Measurements from ENCODE around the gene MROH7. TPM values are rescaled to one million over a fixed set of nuclear protein-coding genes. Genes with fewer than 3 reads are reported as not detected.

The MROH7 gene
- total RNA-seq, 2 donors from 2014 or later, result 3.7 to 5.5 TPM

GRCh38 chr1:54671985-54672608, 30.5 kb downstream of the MROH7 start:
- TF ChIP-seq CTCF (IDR thresholded peaks at IDR 0.05), result peak; percentile 77

GRCh38 chr1:54678776-54679643, 37.4 kb downstream of the MROH7 start:
- H3K27ac ChIP-seq, result no peak overlapping the region
- no peaks in the 10 kb centered on the region for H3K9me3 ChIP-seq
- TF ChIP-seq CTCF (IDR thresholded peaks at IDR 0.05), result no peak
- no peaks in the 10 kb centered on the region for H3K27me3 ChIP-seq
- H3K9ac ChIP-seq (ENCODE audit: low read depth in 2 of 2, low read length in 2 of 2), result no peak overlapping the region
- no peaks in the 10 kb centered on the region for H3K4me1 ChIP-seq
- intact Hi-C loops (cut with DNase I), result no loop called here
- H3K36me3 ChIP-seq, result no peaks in the 10 kb centered on the region
- H3K4me3 ChIP-seq, result no peak overlapping the region
- no peak for DNase-seq

More at GRCh38 chr1:54671985-54672608, 30.5 kb downstream of the MROH7 start:
- no peak overlapping the region for H3K4me3 ChIP-seq
- H3K9me3 ChIP-seq, result no peaks in the 10 kb centered on the region
- no peaks in the 10 kb centered on the region for H3K36me3 ChIP-seq
- H3K27me3 ChIP-seq, result no peaks in the 10 kb centered on the region
- intact Hi-C loops (cut with DNase I), result loop anchor here (5.0 kb wide), 1 partner anchor 140 kb away; no protein-coding TSS in a partner anchor
- H3K4me1 ChIP-seq, result no peaks in the 10 kb centered on the region
- H3K9ac ChIP-seq (ENCODE audit: low read depth in 2 of 2, low read length in 2 of 2), result no peak overlapping the region
- H3K27ac ChIP-seq, result no peak overlapping the region
- peak; percentile 75 for DNase-seq

- no peak for DNase-seq
- H3K9ac ChIP-seq (ENCODE audit: low read depth in 2 of 2, low read length in 2 of 2), result no peak overlapping the region
- no peak overlapping the region for H3K4me3 ChIP-seq
- H3K9me3 ChIP-seq, result no peaks in the 10 kb centered on the region
- H3K36me3 ChIP-seq, result no peaks in the 10 kb centered on the region
- H3K4me1 ChIP-seq, result no peaks in the 10 kb centered on the region
- no peaks in the 10 kb centered on the region for H3K27me3 ChIP-seq
- H3K27ac ChIP-seq, result no peak overlapping the region
- intact Hi-C loops (cut with DNase I), result no loop called here
- TF ChIP-seq CTCF (IDR thresholded peaks at IDR 0.05), result no peak
Measured at GRCh38 chr1:54679706-54680105, 38.1 kb downstream of the MROH7 start.

GRCh38 chr1:54680387-54680786, 38.8 kb downstream of the MROH7 start:
- no peak overlapping the region for H3K9ac ChIP-seq (ENCODE audit: low read depth in 2 of 2, low read length in 2 of 2)
- H3K9me3 ChIP-seq, result no peaks in the 10 kb centered on the region
- H3K27ac ChIP-seq, result no peak overlapping the region
- no peak for TF ChIP-seq CTCF (IDR thresholded peaks at IDR 0.05)
- intact Hi-C loops (cut with DNase I), result no loop called here
- DNase-seq, result no peak
- no peaks in the 10 kb centered on the region for H3K27me3 ChIP-seq
- H3K4me3 ChIP-seq, result no peak overlapping the region
- no peaks in the 10 kb centered on the region for H3K36me3 ChIP-seq
- no peaks in the 10 kb centered on the region for H3K4me1 ChIP-seq

- H3K9ac ChIP-seq (ENCODE audit: low read depth in 2 of 2, low read length in 2 of 2), result no peak overlapping the region
- H3K36me3 ChIP-seq, result no peaks in the 10 kb centered on the region
- H3K9me3 ChIP-seq, result no peaks in the 10 kb centered on the region
- no peaks in the 10 kb centered on the region for H3K27me3 ChIP-seq
- no peak overlapping the region for H3K27ac ChIP-seq
- H3K4me3 ChIP-seq, result no peak overlapping the region
- no peaks in the 10 kb centered on the region for H3K4me1 ChIP-seq
- intact Hi-C loops (cut with DNase I), result no loop called here
- no peak for TF ChIP-seq CTCF (IDR thresholded peaks at IDR 0.05)
- DNase-seq, result no peak
Measured at GRCh38 chr1:54681358-54681757, 39.8 kb downstream of the MROH7 start.

Measured in colonic mucosa (tissue), 4 donors.